Stimulated activated memory B cell treated with anti-CD40 and anti-IgM and Interleukin-4, amounts not matched to agents 10 μg/mL and 1 μg/mL and 100 μg/mL, for 72 hours (primary cell): ENCODE results near the gene ZGLP1.
"Not testable (repeated sequence)": the region's sequence is repeated elsewhere in the genome, so short reads cannot be mapped to it uniquely, and the experiment has no call there.

Source experiments
- ATAC-seq: fragments of 150-1000 bp; cut with Tn5 transposase; 2 replicates; pipeline ENCODE4 v1.10.0; 2021
- H3K27ac Mint-ChIP-seq: one replicate; pipeline ENCODE4 v1.8.0; 2022; ENCODE audit warnings: mild to moderate bottlenecking, mixed read lengths
- H3K27me3 Mint-ChIP-seq: one replicate; pipeline ENCODE4 v1.8.0; 2022; ENCODE audit warnings: mixed read lengths
- H3K36me3 Mint-ChIP-seq: one replicate; pipeline ENCODE4 v1.8.0; 2022; ENCODE audit warnings: mixed read lengths
- H3K4me1 Mint-ChIP-seq: one replicate; pipeline ENCODE4 v1.8.0; 2022; ENCODE audit warnings: mixed read lengths
- H3K4me3 Mint-ChIP-seq: one replicate; pipeline ENCODE4 v1.8.0; 2022; ENCODE audit warnings: mild to moderate bottlenecking, moderate library complexity, mixed read lengths
- H3K9me3 Mint-ChIP-seq: one replicate; pipeline ENCODE4 v1.8.0; 2022; ENCODE audit warnings: mixed read lengths

ZGLP1 gene

GRCh38 chr19:10309423-10309822 is at the start of gene ZGLP1:
TSS of gene ZGLP1 (minus strand) at chr19:10309815.
- no peak for ATAC-seq
- Mint-ChIP-seq H3K36me3 (peaks cover 26% of the 10 kb centered on the region), H3K9me3 (no peaks in the 10 kb centered on the region), H3K27ac (no peak within 1 kb of the TSS), H3K4me1 (peaks cover 12% of the 10 kb centered on the region), H3K27me3 (no peaks in the 10 kb centered on the region), H3K4me3 (no peak within 1 kb of the TSS)

- ATAC-seq, result no peak
- Mint-ChIP-seq H3K36me3 (peaks cover 63% of the 10 kb centered on the region), H3K4me3 (no peak overlapping the region), H3K27ac (no peak overlapping the region), H3K27me3 (no peaks in the 10 kb centered on the region), H3K9me3 (no peaks in the 10 kb centered on the region), H3K4me1 (no peaks in the 10 kb centered on the region)
These were observed 46.8 kb upstream of the ZGLP1 start for GRCh38 chr19:10356431-10356830.

GRCh38 chr19:10353793-10354391 is 44.3 kb upstream of the ZGLP1 start:
- Mint-ChIP-seq H3K4me3 (no peak overlapping the region), H3K4me1 (no peaks in the 10 kb centered on the region), H3K27ac (no peak overlapping the region), H3K27me3 (no peaks in the 10 kb centered on the region), H3K9me3 (no peaks in the 10 kb centered on the region), H3K36me3 (peaks cover 40% of the 10 kb centered on the region)
- no peak for ATAC-seq

GRCh38 chr19:10352764-10353671 is 43.4 kb upstream of the ZGLP1 start:
- H3K36me3 Mint-ChIP-seq, result peaks cover 40% of the 10 kb centered on the region
- ATAC-seq, result peak; percentile 39

GRCh38 chr19:10346509-10346908 is 36.9 kb upstream of the ZGLP1 start:
- Mint-ChIP-seq H3K27ac (no peak overlapping the region), H3K27me3 (no peaks in the 10 kb centered on the region), H3K36me3 (no peaks in the 10 kb centered on the region), H3K4me3 (no peak overlapping the region), H3K9me3 (no peaks in the 10 kb centered on the region), H3K4me1 (no peaks in the 10 kb centered on the region)
- ATAC-seq, result no peak

More at GRCh38 chr19:10352764-10353671, 43.4 kb upstream of the ZGLP1 start:
- H3K9me3 Mint-ChIP-seq, result no peaks in the 10 kb centered on the region
- no peak overlapping the region for H3K27ac Mint-ChIP-seq
- no peaks in the 10 kb centered on the region for H3K27me3 Mint-ChIP-seq
- H3K4me3 Mint-ChIP-seq, result no peak overlapping the region
- H3K4me1 Mint-ChIP-seq, result no peaks in the 10 kb centered on the region

- H3K27me3 Mint-ChIP-seq, result no peaks in the 10 kb centered on the region
- H3K27ac Mint-ChIP-seq, result no peak overlapping the region
- H3K9me3 Mint-ChIP-seq, result no peaks in the 10 kb centered on the region
- H3K4me3 Mint-ChIP-seq, result no peak overlapping the region
- no peak for ATAC-seq
- no peaks in the 10 kb centered on the region for H3K36me3 Mint-ChIP-seq
- peaks cover 9% of the 10 kb centered on the region for H3K4me1 Mint-ChIP-seq
These were observed 35.2 kb upstream of the ZGLP1 start for GRCh38 chr19:10344780-10345179.

GRCh38 chr19:10343495-10343894 is 33.9 kb upstream of the ZGLP1 start:
- ATAC-seq, result no peak
- H3K4me1 Mint-ChIP-seq, result peaks cover 22% of the 10 kb centered on the region
- H3K27me3 Mint-ChIP-seq, result no peaks in the 10 kb centered on the region
- no peak overlapping the region for H3K4me3 Mint-ChIP-seq
- no peak overlapping the region for H3K27ac Mint-ChIP-seq
- H3K9me3 Mint-ChIP-seq, result no peaks in the 10 kb centered on the region
- no peaks in the 10 kb centered on the region for H3K36me3 Mint-ChIP-seq

- Mint-ChIP-seq H3K9me3 (no peaks in the 10 kb centered on the region), H3K27ac (peak overlapping the region; percentile 90), H3K36me3 (peaks cover 10% of the 10 kb centered on the region), H3K27me3 (no peaks in the 10 kb centered on the region), H3K4me1 (peaks cover 36% of the 10 kb centered on the region), H3K4me3 (peak overlapping the region; percentile 85)
- ATAC-seq, result no peak
These were observed 30.4 kb upstream of the ZGLP1 start for GRCh38 chr19:10339977-10340376.

GRCh38 chr19:10339380-10339960 is 29.9 kb upstream of the ZGLP1 start, which contains the start of gene ICAM3:
TSS of gene ICAM3 (minus strand) at chr19:10339624. CDS start at chr19:10339614, 10 bp downstream.
- Mint-ChIP-seq H3K27me3 (no peaks in the 10 kb centered on the region), H3K4me1 (peaks cover 39% of the 10 kb centered on the region), H3K27ac (peak within 1 kb of the TSS; percentile 90), H3K36me3 (peaks cover 15% of the 10 kb centered on the region), H3K4me3 (peak within 1 kb of the TSS; percentile 85), H3K9me3 (no peaks in the 10 kb centered on the region)
- peak; percentile 97 for ATAC-seq

- H3K27ac Mint-ChIP-seq, result peak overlapping the region; percentile 90
- H3K4me1 Mint-ChIP-seq, result peaks cover 45% of the 10 kb centered on the region
- H3K27me3 Mint-ChIP-seq, result no peaks in the 10 kb centered on the region
- H3K9me3 Mint-ChIP-seq, result no peaks in the 10 kb centered on the region
- peaks cover 20% of the 10 kb centered on the region for H3K36me3 Mint-ChIP-seq
- no peak for ATAC-seq
- peak overlapping the region; percentile 85 for H3K4me3 Mint-ChIP-seq
These were observed 29.3 kb upstream of the ZGLP1 start for GRCh38 chr19:10338940-10339339.

GRCh38 chr19:10336725-10337124 is 27.1 kb upstream of the ZGLP1 start:
- peaks cover 62% of the 10 kb centered on the region for H3K4me1 Mint-ChIP-seq
- peaks cover 20% of the 10 kb centered on the region for H3K36me3 Mint-ChIP-seq
- H3K9me3 Mint-ChIP-seq, H3K4me3 Mint-ChIP-seq, ATAC-seq, H3K27me3 Mint-ChIP-seq: not testable (repeated sequence)
- H3K27ac Mint-ChIP-seq, result peak overlapping the region; percentile 17

GRCh38 chr19:10335352-10335985 is 25.9 kb upstream of the ZGLP1 start:
- Mint-ChIP-seq H3K4me1 (peaks cover 58% of the 10 kb centered on the region), H3K9me3 (no peaks in the 10 kb centered on the region), H3K36me3 (peaks cover 20% of the 10 kb centered on the region), H3K4me3 (no peak overlapping the region), H3K27ac (no peak overlapping the region), H3K27me3 (no peaks in the 10 kb centered on the region)
- ATAC-seq, result no peak

GRCh38 chr19:10334588-10335351 is 25.2 kb upstream of the ZGLP1 start:
- Mint-ChIP-seq H3K9me3 (no peaks in the 10 kb centered on the region), H3K27me3 (no peaks in the 10 kb centered on the region), H3K27ac (peak overlapping the region; percentile 24), H3K36me3 (peaks cover 25% of the 10 kb centered on the region), H3K4me3 (peak overlapping the region; percentile 18), H3K4me1 (peaks cover 54% of the 10 kb centered on the region)
- ATAC-seq, result no peak

GRCh38 chr19:10333758-10334587 is 24.4 kb upstream of the ZGLP1 start:
- ATAC-seq, result peak; percentile 7
- H3K36me3 Mint-ChIP-seq, result peaks cover 28% of the 10 kb centered on the region
- H3K4me3 Mint-ChIP-seq, result peak overlapping the region; percentile 91
- peaks cover 47% of the 10 kb centered on the region for H3K4me1 Mint-ChIP-seq
- peak overlapping the region; percentile 89 for H3K27ac Mint-ChIP-seq
- H3K27me3 Mint-ChIP-seq, result no peaks in the 10 kb centered on the region
- H3K9me3 Mint-ChIP-seq, result no peaks in the 10 kb centered on the region
